CD4-positive, alpha-beta memory T cell (primary cell): ENCODE measurements around the gene GP2. TPM values are rescaled to one million over a fixed set of nuclear protein-coding genes. Genes with fewer than 3 reads are reported as not detected.
"Not testable (repeated sequence)": the region's sequence is repeated elsewhere in the genome, so short reads cannot be mapped to it uniquely, and the experiment has no call there.

ENCODE experiments used
- CTCF ChIA-PET: fragments of 350-600 bp; sonication (Branson Sonifier 250); formaldehyde crosslinking; loops from one replicate; lab custom pipeline; 2021; ENCODE audit warnings: inconsistent platforms; ENCODE audit not compliant: partially characterized antibody; lab: Charles Lee
- POLR2A ChIA-PET: fragments of 350-600 bp; sonication (Branson Sonifier 250); formaldehyde crosslinking; loops from one replicate; lab custom pipeline; 2021; ENCODE audit not compliant: partially characterized antibody; lab: Charles Lee
- DNase-seq, 5 donors: peaks; one replicate each; pipeline versions ENCODE4 v3.0.0 to v3.0.0-alpha.2; 2020 to 2022; ENCODE audit warnings: mixed read lengths in 1 of 5
- H3K27ac ChIP-seq: one replicate; pipeline ENCODE4 v1.7.0; 2013; ENCODE audit warnings: low read depth, low read length
- H3K27me3 ChIP-seq: 2 replicates; pipeline ENCODE4 v1.7.0; 2013; ENCODE audit warnings: mild to moderate bottlenecking, low read length, moderate library complexity; ENCODE audit not compliant: insufficient read depth
- H3K36me3 ChIP-seq: 2 replicates; pipeline ENCODE4 v1.7.0; 2013; ENCODE audit warnings: mild to moderate bottlenecking, low read length, moderate library complexity; ENCODE audit not compliant: insufficient read depth
- H3K4me1 ChIP-seq: 2 replicates; pipeline ENCODE4 v1.7.0; 2013; ENCODE audit warnings: mild to moderate bottlenecking, low read length, moderate library complexity; ENCODE audit not compliant: insufficient read depth
- H3K4me3 ChIP-seq, 2 donors: one replicate each; pipeline ENCODE4 v1.7.0; 2013; ENCODE audit warnings: low read length in 2 of 2, mild to moderate bottlenecking in 1 of 2
- H3K9me3 ChIP-seq, 2 donors: one replicate each; pipeline ENCODE4 v1.7.0; 2013; ENCODE audit warnings: low read length in 2 of 2, control low read depth in 1 of 2; ENCODE audit not compliant: control insufficient read depth in 1 of 2
- H3K27ac Mint-ChIP-seq, 7 donors: one replicate each; pipeline ENCODE4 v1.8.0; 2020 to 2021; ENCODE audit warnings: mixed read lengths in 7 of 7, mild to moderate bottlenecking in 6 of 7, inconsistent platforms in 3 of 7, moderate library complexity in 3 of 7
- H3K27me3 Mint-ChIP-seq, 2 donors: one replicate each; pipeline ENCODE4 v1.8.0; 2020 to 2021; ENCODE audit warnings: mixed read lengths in 2 of 2
- H3K36me3 Mint-ChIP-seq, 2 donors: one replicate each; pipeline ENCODE4 v1.8.0; 2020 to 2021; ENCODE audit warnings: mixed read lengths in 2 of 2, inconsistent platforms in 1 of 2, mild to moderate bottlenecking in 1 of 2
- H3K4me1 Mint-ChIP-seq, 4 donors: one replicate each; pipeline ENCODE4 v1.8.0; 2020 to 2021; ENCODE audit warnings: mixed read lengths in 4 of 4, mild to moderate bottlenecking in 1 of 4
- H3K4me3 Mint-ChIP-seq, 8 donors: one replicate each; pipeline ENCODE4 v1.8.0; 2020 to 2021; ENCODE audit warnings: mixed read lengths in 8 of 8, mild to moderate bottlenecking in 7 of 8, moderate library complexity in 6 of 8, inconsistent platforms in 3 of 8
- H3K9me3 Mint-ChIP-seq, 8 donors: one replicate each; pipeline ENCODE4 v1.8.0; 2020 to 2021; ENCODE audit warnings: mixed read lengths in 8 of 8, mild to moderate bottlenecking in 5 of 8, inconsistent platforms in 3 of 8, moderate library complexity in 1 of 8
- intact Hi-C: fragments of 100-400 bp; cut with micrococcal nuclease; formaldehyde crosslinking; loops from one replicate; pipeline ENCODE4 v1.15.1; 2023
- polyA plus RNA-seq, 2 donors: library from polyadenylated mRNA; unstranded; fragments of 300-500 nt; fragmentation: Illumina TruSeq; gene quantifications; one replicate each; pipeline ENCODE4 v1.2.3, GENCODE V29; 2021
- total RNA-seq, 2 experiments: library from RNA; stranded (reverse); gene quantifications; one replicate each; pipeline ENCODE4 v1.2.3, GENCODE V29; 2021

The GP2 gene
- total and polyA plus RNA-seq, 4 experiments from 2014 or later: not detected

GRCh38 chr16:20318437-20318836 is 8.9 kb downstream of the GP2 start:
- Mint-ChIP-seq H3K36me3 (no peaks in the 10 kb centered on the region), H3K4me3 (no peak overlapping the region), H3K4me1 (no peaks in the 10 kb centered on the region), H3K9me3 (peaks cover 0 to 4% (median 0%) of the 10 kb centered on the region in 8 donors), H3K27ac (no peak overlapping the region), H3K27me3 (peaks cover 1 to 2% of the 10 kb centered on the region in 2 donors)
- no peaks in the 10 kb centered on the region for H3K4me1 ChIP-seq
- no peak overlapping the region for H3K4me3 ChIP-seq
- intact Hi-C loops: no loop called here
- no peak overlapping the region for H3K27ac ChIP-seq
- H3K9me3 ChIP-seq: no peaks in the 10 kb centered on the region
- H3K27me3 ChIP-seq: no peaks in the 10 kb centered on the region
- H3K36me3 ChIP-seq: no peaks in the 10 kb centered on the region
- CTCF ChIA-PET: no interaction called here
- POLR2A ChIA-PET: no interaction called here
- DNase-seq: no peak

DNA sequence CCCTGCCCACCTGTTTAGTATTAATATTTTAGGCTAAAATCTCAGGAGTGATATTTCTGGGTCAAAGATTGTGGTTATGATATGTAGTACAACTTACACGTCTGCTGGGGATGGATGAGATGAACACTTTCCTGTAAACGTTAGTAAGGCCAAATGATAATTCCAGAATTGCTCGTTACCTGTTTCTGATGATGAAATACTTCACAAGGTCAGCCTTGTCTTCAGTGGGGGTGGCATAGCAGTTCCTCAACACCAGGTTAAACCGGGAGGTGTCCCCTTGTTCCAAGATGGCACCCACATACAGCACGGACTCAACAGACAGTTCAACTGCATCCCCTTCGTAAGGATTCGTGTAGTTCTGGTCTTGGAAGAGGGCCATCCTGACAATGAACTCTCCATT is 9.3 kb downstream of the GP2 start:
- H3K27ac Mint-ChIP-seq: no peak overlapping the region
- no peaks in the 10 kb centered on the region for H3K36me3 Mint-ChIP-seq
- Histone ChIP-seq H3K9me3 (no peaks in the 10 kb centered on the region), H3K27me3 (no peaks in the 10 kb centered on the region), H3K27ac (no peak overlapping the region), H3K4me3 (no peak overlapping the region), H3K4me1 (no peaks in the 10 kb centered on the region), H3K36me3 (no peaks in the 10 kb centered on the region)
- H3K9me3 Mint-ChIP-seq: peaks cover 0 to 5% (median 0%) of the 10 kb centered on the region in 8 donors
- ChIA-PET CTCF (no interaction called here), POLR2A (no interaction called here)
- H3K4me3 Mint-ChIP-seq: no peak overlapping the region
- intact Hi-C loops: no loop called here
- peaks cover 1 to 2% of the 10 kb centered on the region in 2 donors for H3K27me3 Mint-ChIP-seq
- no peak for DNase-seq
- H3K4me1 Mint-ChIP-seq: no peaks in the 10 kb centered on the region

DNA sequence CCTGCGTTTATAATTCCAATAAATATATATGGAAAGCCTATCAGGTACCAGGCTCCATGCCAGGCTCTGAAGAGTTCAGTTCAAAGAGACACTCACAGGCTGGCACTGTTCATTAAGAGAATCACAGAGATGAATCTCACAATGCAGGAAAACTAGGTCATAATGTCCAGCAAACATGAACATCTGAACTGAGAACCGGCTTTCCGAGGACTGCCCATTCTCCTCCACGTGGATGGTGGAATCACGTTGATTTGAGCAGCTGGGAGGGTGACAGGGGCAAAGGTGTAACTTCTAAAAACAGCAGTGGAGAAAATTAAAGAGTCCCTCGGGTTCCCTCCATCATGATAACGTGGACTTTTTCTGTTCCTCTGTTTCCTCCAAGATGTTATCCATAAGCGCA is 10.2 kb downstream of the GP2 start:
- Mint-ChIP-seq H3K9me3 (peaks cover 0 to 5% (median 0%) of the 10 kb centered on the region in 8 donors), H3K4me1 (no peaks in the 10 kb centered on the region), H3K36me3 (no peaks in the 10 kb centered on the region), H3K4me3 (no peak overlapping the region), H3K27me3 (peaks cover 1 to 2% of the 10 kb centered on the region in 2 donors), H3K27ac (no peak overlapping the region)
- intact Hi-C loops: no loop called here
- no peaks in the 10 kb centered on the region for H3K27me3 ChIP-seq
- no peak overlapping the region for H3K27ac ChIP-seq
- ChIA-PET CTCF (no interaction called here), POLR2A (no interaction called here)
- H3K4me1 ChIP-seq: no peaks in the 10 kb centered on the region
- no peaks in the 10 kb centered on the region for H3K36me3 ChIP-seq
- H3K9me3 ChIP-seq: no peaks in the 10 kb centered on the region
- no peak for DNase-seq
- no peak overlapping the region for H3K4me3 ChIP-seq

GRCh38 chr16:20316715-20317114 is 10.6 kb downstream of the GP2 start:
- H3K27me3 ChIP-seq: no peaks in the 10 kb centered on the region
- Mint-ChIP-seq H3K36me3 (no peaks in the 10 kb centered on the region), H3K4me1 (no peaks in the 10 kb centered on the region), H3K4me3 (no peak overlapping the region), H3K27me3 (peaks cover 0 to 2% of the 10 kb centered on the region in 2 donors), H3K9me3 (peaks cover 0 to 5% (median 0%) of the 10 kb centered on the region in 8 donors), H3K27ac (no peak overlapping the region)
- H3K4me3 ChIP-seq: no peak overlapping the region
- H3K36me3 ChIP-seq: no peaks in the 10 kb centered on the region
- DNase-seq: no peak
- ChIA-PET CTCF (no interaction called here), POLR2A (no interaction called here)
- intact Hi-C loops: no loop called here
- H3K4me1 ChIP-seq: no peaks in the 10 kb centered on the region
- H3K9me3 ChIP-seq: no peaks in the 10 kb centered on the region
- H3K27ac ChIP-seq: no peak overlapping the region

DNA sequence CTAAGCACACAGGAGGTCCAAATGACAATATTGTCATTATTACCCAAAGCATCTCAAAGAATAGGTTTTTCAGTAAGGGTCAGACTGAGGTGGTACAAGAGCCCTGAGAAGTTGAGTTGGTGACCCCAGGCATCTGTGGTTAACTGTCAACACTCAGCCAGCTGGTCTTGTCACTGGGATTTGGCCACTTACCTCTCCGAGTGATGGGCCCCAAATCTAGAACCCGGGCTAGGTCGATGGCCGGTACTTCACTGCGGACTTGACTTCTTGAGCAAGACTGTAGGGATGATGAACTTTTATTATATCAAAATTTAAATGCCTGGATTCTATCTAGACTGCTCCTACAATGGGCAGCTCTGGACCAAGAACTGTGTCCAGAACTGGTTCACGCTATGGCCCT is 11.5 kb downstream of the GP2 start:
- H3K27ac ChIP-seq: no peak overlapping the region
- intact Hi-C loops: no loop called here
- POLR2A ChIA-PET: no interaction called here
- Mint-ChIP-seq H3K36me3 (no peaks in the 10 kb centered on the region), H3K9me3 (peaks cover 0 to 5% (median 0%) of the 10 kb centered on the region in 8 donors), H3K4me3 (no peak overlapping the region), H3K4me1 (no peaks in the 10 kb centered on the region), H3K27ac (no peak overlapping the region), H3K27me3 (peaks cover 0 to 2% of the 10 kb centered on the region in 2 donors)
- CTCF ChIA-PET: no interaction called here
- no peak overlapping the region for H3K4me3 ChIP-seq
- DNase-seq: no peak
- no peaks in the 10 kb centered on the region for H3K4me1 ChIP-seq
- H3K36me3 ChIP-seq: no peaks in the 10 kb centered on the region
- no peaks in the 10 kb centered on the region for H3K27me3 ChIP-seq
- H3K9me3 ChIP-seq: no peaks in the 10 kb centered on the region

DNA sequence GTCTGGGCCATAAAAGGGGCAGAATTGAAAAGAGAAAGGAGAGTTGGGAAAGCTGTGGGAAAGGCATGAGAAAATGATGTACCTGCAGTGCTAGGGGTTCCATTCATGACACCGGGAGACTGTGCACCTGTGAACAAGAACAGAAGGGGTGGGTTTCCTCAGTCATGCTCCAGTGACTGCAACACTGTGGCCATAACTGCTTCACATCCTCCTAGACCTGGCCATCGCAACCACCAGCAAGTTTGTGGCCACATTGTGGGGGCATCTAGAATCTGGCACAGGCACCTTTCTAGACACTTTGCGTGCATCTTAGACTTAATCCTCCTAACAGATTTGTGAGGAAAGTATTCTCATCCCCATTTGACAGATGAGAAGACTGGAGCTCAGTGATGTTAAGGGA is 12.7 kb downstream of the GP2 start:
- Histone ChIP-seq H3K27me3 (no peaks in the 10 kb centered on the region), H3K4me1 (no peaks in the 10 kb centered on the region), H3K9me3 (no peaks in the 10 kb centered on the region), H3K27ac (no peak overlapping the region), H3K36me3 (no peaks in the 10 kb centered on the region), H3K4me3 (no peak overlapping the region)
- Mint-ChIP-seq H3K9me3 (peaks cover 0 to 5% (median 0%) of the 10 kb centered on the region in 8 donors), H3K36me3 (no peaks in the 10 kb centered on the region), H3K27ac (no peak overlapping the region), H3K4me3 (no peak overlapping the region), H3K4me1 (no peaks in the 10 kb centered on the region), H3K27me3 (no peaks in the 10 kb centered on the region)
- ChIA-PET POLR2A (no interaction called here), CTCF (no interaction called here)
- DNase-seq: no peak
- intact Hi-C loops: no loop called here

- H3K4me1 ChIP-seq: no peaks in the 10 kb centered on the region
Observed at GRCh38 chr16:20313741-20314140, 13.6 kb downstream of the GP2 start.

DNA sequence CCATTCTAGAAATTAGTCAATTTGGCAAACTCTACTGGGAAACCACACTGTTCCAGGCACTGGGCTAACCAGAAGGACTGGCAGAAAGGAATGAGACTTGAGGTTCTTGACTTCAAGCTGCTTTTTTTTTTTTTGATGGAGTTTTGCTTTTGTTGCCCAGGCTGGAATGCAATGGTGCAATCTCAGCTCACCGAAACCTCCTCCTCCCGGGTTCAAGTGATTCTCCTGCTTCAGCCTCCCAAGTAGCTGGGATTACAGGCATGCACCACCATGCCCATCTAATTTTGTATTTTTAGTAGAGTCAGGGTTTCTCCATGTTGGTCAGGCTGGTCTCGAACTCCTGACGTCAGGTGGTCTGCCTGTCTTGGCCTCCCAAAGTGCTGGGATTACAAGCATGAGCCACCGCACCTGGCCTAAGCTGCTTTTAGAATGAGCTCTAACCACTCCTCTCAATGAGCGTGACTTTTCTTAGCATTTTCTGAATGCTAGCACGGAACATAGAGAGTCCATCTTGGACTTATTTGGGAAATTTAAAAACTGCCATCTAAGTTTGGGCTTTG is 14.7 kb downstream of the GP2 start:
- H3K4me3 Mint-ChIP-seq, H3K9me3 ChIP-seq, H3K4me3 ChIP-seq: not testable (repeated sequence)

More at GRCh38 chr16:20313741-20314140, 13.6 kb downstream of the GP2 start:
- peaks cover 0 to 5% (median 0%) of the 10 kb centered on the region in 8 donors for H3K9me3 Mint-ChIP-seq
- POLR2A ChIA-PET: no interaction called here
- no peaks in the 10 kb centered on the region for H3K4me1 Mint-ChIP-seq
- Histone ChIP-seq H3K4me3 (no peak overlapping the region), H3K9me3 (no peaks in the 10 kb centered on the region), H3K36me3 (no peaks in the 10 kb centered on the region), H3K27me3 (no peaks in the 10 kb centered on the region), H3K27ac (no peak overlapping the region)
- CTCF ChIA-PET: no interaction called here
- no peaks in the 10 kb centered on the region for H3K27me3 Mint-ChIP-seq
- no peak overlapping the region for H3K4me3 Mint-ChIP-seq
- no peak overlapping the region for H3K27ac Mint-ChIP-seq
- intact Hi-C loops: no loop called here
- H3K36me3 Mint-ChIP-seq: no peaks in the 10 kb centered on the region
- no peak for DNase-seq

More for the DNA sequence above, 14.7 kb downstream of the GP2 start:
- CTCF ChIA-PET, H3K36me3 ChIP-seq, H3K27me3 ChIP-seq, intact Hi-C loops, H3K9me3 Mint-ChIP-seq, H3K27ac ChIP-seq, H3K4me1 ChIP-seq, H3K27me3 Mint-ChIP-seq, POLR2A ChIA-PET, H3K27ac Mint-ChIP-seq, DNase-seq, H3K4me1 Mint-ChIP-seq, H3K36me3 Mint-ChIP-seq: not testable (repeated sequence)
